ENCODE measurements around the gene SACS. TPM values are rescaled to one million over a fixed set of nuclear protein-coding genes. Genes with fewer than 3 reads are reported as not detected.

Gene SACS
- total RNA-seq, 1 experiment from 2014 or later = 11.6 TPM

- Mint-ChIP-seq H3K36me3 (ENCODE audit: insufficient read depth, unreplicated experiment) (no peaks in the 10 kb centered on the region), H3K9me3 (ENCODE audit: low read depth, unreplicated experiment) (no peaks in the 10 kb centered on the region), H3K4me3 (ENCODE audit: low read depth, unreplicated experiment) (no peak overlapping the region), H3K4me1 (ENCODE audit: low read depth, unreplicated experiment) (peaks cover 8% of the 10 kb centered on the region), H3K27me3 (ENCODE audit: unreplicated experiment) (no peaks in the 10 kb centered on the region), H3K27ac (ENCODE audit: unreplicated experiment) (no peak overlapping the region)
- no TSS peak for BruUV-seq (replicated peaks)
- CTCF ChIA-PET = no interaction called here
- DNase-seq = no peak
- intact Hi-C loops (cut with micrococcal nuclease; ENCODE audit: unreplicated experiment) = no loop called here
- no peak for TF ChIP-seq CTCF (IDR thresholded peaks at IDR 0.05; ENCODE audit: unreplicated experiment)
Observed at GRCh38 chr13:23344931-23345595, 88.4 kb downstream of the SACS start.

DNA sequence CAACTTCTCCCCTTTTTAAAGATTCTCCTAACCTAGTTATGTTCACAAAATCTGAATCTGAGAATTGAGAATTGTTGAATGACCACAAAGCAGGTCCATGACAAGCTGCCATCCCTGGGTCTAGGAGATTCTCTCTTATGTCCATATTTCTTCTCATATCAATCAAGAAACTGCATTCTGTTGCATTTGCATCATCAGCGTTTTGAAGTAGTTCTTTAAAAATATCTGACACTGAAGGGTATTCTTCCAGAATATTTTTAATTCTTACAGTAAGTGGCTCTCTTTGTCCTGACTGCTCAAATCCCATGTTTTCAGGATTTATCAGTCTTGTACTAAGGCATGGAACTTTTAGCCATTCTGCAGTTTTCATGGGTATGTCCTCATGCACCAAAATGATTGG is 94.3 kb downstream of the SACS start:
- no peak overlapping the region for H3K4me3 Mint-ChIP-seq (ENCODE audit: low read depth, unreplicated experiment)
- no peaks in the 10 kb centered on the region for H3K4me1 Mint-ChIP-seq (ENCODE audit: low read depth, unreplicated experiment)
- H3K27ac Mint-ChIP-seq (ENCODE audit: unreplicated experiment) = no peak overlapping the region
- intact Hi-C loops (cut with micrococcal nuclease; ENCODE audit: unreplicated experiment) = no loop called here
- H3K27me3 Mint-ChIP-seq (ENCODE audit: unreplicated experiment) = no peaks in the 10 kb centered on the region
- H3K36me3 Mint-ChIP-seq (ENCODE audit: insufficient read depth, unreplicated experiment) = no peaks in the 10 kb centered on the region
- TF ChIP-seq CTCF (IDR thresholded peaks at IDR 0.05; ENCODE audit: unreplicated experiment) = no peak
- CTCF ChIA-PET = no interaction called here
- no TSS peak for BruUV-seq (replicated peaks)
- DNase-seq = no peak
- no peaks in the 10 kb centered on the region for H3K9me3 Mint-ChIP-seq (ENCODE audit: low read depth, unreplicated experiment)

DNA sequence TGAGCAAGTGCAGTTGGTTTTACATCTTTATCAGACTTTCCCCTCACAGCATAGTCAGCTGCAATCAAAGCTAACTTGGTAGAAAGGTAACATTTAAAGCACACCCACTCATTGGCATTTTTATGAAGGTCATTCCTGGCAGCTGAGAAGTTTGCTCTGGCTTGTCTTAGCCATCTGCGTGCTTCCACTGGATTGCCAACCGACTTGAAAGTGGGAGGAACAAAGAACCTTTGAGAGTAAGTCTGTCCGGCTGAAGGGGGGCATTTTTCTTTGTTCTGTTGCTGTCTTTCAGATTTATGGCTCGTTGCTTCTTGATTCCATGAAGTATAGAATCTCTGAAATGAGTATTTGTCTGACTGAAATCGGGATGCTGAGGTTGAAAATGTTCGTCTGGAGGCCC is 103.1 kb downstream of the SACS start:
- Mint-ChIP-seq H3K4me1 (ENCODE audit: low read depth, unreplicated experiment) (no peaks in the 10 kb centered on the region), H3K9me3 (ENCODE audit: low read depth, unreplicated experiment) (peaks cover 3% of the 10 kb centered on the region), H3K4me3 (ENCODE audit: low read depth, unreplicated experiment) (no peak overlapping the region), H3K36me3 (ENCODE audit: insufficient read depth, unreplicated experiment) (no peaks in the 10 kb centered on the region), H3K27ac (ENCODE audit: unreplicated experiment) (no peak overlapping the region), H3K27me3 (ENCODE audit: unreplicated experiment) (no peaks in the 10 kb centered on the region)
- CTCF ChIA-PET = no interaction called here
- intact Hi-C loops (cut with micrococcal nuclease; ENCODE audit: unreplicated experiment) = no loop called here
- BruUV-seq (replicated peaks) = no TSS peak
- no peak for TF ChIP-seq CTCF (IDR thresholded peaks at IDR 0.05; ENCODE audit: unreplicated experiment)
- DNase-seq = no peak

DNA sequence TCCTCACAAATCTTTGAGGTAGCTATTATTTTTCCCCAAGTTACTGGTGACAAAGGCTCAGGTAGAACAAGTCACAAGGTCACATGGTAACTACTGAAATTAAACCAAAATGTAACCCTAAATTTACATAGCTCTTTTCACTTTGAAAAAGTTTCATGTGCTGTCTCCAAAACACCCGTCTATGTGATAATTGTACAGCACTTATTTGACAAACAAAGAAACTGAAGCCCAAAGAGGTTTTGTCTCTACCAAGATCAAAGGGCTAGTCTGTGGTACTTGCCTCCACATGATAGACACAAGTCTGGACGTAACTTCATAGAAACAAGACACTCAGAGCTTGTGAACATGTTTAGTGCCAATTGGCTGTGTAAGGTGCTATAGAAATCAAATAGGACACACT is 108.3 kb downstream of the SACS start:
- no peak overlapping the region for H3K4me3 Mint-ChIP-seq (ENCODE audit: low read depth, unreplicated experiment)
- H3K4me1 Mint-ChIP-seq (ENCODE audit: low read depth, unreplicated experiment) = no peaks in the 10 kb centered on the region
- no peak for DNase-seq
- no TSS peak for BruUV-seq (replicated peaks)
- CTCF ChIA-PET = no interaction called here
- H3K9me3 Mint-ChIP-seq (ENCODE audit: low read depth, unreplicated experiment) = no peaks in the 10 kb centered on the region
- intact Hi-C loops (cut with micrococcal nuclease; ENCODE audit: unreplicated experiment) = no loop called here
- no peak overlapping the region for H3K27ac Mint-ChIP-seq (ENCODE audit: unreplicated experiment)
- no peak for TF ChIP-seq CTCF (IDR thresholded peaks at IDR 0.05; ENCODE audit: unreplicated experiment)
- H3K27me3 Mint-ChIP-seq (ENCODE audit: unreplicated experiment) = no peaks in the 10 kb centered on the region
- no peaks in the 10 kb centered on the region for H3K36me3 Mint-ChIP-seq (ENCODE audit: insufficient read depth, unreplicated experiment)
